LNCAP (cell line): ENCODE measurements around the gene KSR1.

Source experiments
- TF ChIP-seq, protein P1 (sequence below): fragments of 450-650 bp; IDR thresholded peaks from 2 replicates; pipeline ENCODE4 v1.5.1; 2017; ENCODE audit warnings: mild to moderate bottlenecking

Gene KSR1

DNA sequence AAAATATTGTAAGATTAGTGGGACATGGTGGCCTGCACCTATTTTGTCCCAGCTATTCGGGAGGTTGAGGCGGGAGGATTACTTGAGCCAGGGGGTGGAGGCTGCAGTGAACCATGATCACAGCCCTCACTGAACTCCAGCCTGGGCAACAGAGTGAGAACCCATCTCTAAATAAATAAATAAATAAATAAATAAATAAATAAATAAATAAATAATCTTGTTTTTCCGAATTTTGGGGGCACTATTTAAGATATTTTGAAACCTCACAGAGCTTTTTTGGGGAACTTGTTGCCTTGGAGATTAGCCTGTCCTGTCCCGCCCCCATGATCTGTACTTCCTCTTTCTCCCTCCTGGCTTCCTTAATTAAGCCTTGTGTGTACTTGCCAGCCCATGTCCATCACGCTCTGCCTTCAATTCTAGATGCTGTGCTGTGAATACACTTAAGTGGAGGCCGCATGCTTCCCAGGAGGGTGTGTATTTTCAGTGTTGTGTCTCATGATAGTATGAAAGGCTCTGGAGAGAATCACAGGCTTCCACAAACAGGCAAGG, 179.1 kb downstream of the KSR1 start:
- TF ChIP-seq, protein P1, sequence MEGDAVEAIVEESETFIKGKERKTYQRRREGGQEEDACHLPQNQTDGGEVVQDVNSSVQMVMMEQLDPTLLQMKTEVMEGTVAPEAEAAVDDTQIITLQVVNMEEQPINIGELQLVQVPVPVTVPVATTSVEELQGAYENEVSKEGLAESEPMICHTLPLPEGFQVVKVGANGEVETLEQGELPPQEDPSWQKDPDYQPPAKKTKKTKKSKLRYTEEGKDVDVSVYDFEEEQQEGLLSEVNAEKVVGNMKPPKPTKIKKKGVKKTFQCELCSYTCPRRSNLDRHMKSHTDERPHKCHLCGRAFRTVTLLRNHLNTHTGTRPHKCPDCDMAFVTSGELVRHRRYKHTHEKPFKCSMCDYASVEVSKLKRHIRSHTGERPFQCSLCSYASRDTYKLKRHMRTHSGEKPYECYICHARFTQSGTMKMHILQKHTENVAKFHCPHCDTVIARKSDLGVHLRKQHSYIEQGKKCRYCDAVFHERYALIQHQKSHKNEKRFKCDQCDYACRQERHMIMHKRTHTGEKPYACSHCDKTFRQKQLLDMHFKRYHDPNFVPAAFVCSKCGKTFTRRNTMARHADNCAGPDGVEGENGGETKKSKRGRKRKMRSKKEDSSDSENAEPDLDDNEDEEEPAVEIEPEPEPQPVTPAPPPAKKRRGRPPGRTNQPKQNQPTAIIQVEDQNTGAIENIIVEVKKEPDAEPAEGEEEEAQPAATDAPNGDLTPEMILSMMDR, result no peak

DNA sequence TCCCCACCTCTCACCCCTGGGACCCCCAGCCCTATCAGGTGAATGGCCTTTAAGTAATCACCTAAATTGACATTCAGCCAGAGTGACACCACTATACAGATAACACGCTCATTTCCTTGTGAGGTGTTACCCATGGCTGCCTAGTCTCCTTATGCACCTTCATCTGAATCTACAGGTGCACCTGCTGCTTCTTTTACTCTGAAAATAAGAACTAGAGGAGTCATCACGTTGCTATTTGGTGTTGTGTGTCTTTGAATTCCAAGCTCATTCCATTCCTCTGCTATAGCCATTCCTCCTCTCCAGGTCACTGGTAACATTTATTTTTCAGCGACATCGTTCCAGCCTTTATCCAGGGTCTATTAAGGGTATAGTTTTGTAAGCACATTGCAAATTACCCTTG, 184.5 kb downstream of the KSR1 start:
- TF ChIP-seq, protein P1, result no peak

DNA sequence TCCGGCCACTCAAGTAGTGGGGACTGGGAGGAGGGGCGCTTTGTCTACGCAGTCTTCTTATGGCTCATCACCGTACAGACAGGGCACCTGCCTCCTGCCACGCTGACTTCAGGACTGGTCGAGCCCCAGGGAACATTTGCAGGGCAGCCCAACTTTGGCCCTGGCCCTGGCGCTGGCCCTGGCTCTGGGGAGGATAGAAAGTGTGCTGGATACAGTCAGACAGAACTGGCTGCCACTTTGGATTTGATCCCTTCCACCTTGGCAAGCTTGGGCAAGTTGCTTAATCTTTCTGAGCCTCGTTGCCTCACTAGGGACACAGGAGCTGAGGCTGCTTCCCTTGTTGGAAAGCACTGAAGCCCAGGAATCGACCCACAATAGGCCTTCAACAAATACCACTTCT, 188.3 kb downstream of the KSR1 start:
- TF ChIP-seq, protein P1, result no peak

DNA sequence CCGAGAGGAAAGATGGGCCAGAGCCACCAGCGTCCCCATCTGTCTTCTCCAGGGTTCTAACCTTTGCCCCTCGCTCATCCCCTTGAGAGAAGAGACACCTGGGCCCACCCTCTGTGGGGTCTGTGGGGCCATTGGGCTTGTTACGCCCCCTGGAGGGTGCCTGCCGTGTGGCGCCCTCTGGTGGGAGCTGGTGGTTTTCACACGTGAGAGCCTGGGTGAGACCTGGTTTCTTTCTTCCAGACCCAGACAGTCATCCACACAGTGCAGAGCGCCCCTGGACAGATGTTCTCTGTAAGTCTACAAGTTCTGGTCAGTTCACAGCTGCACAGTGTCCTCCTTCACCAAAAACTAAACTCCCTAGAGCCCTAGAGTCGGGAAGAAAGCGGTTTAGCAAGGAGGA, 189.4 kb downstream of the KSR1 start:
- TF ChIP-seq, protein P1, result peak; percentile 31; the same call in 1 of the 2 replicates

DNA sequence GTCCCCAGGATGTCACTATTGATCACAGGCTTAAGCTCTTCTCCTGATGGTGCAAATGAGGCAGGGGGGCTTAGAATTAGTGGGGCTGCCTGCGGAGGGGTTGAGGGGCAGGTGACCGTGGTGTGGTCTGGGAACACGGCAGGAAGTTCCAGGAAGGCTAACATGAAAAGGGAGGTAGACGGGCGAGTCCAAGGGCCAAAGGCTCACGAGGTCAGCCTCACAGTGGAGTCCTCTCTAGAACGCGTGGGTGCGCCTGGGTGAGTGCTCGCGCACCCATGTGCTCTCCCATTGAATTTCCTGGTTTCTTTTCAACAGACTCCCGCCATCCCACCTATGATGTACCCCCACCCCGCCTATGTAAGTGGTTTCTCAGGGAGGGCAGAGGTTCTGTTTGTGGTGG, 190.0 kb downstream of the KSR1 start:
- TF ChIP-seq, protein P1, result no peak

DNA sequence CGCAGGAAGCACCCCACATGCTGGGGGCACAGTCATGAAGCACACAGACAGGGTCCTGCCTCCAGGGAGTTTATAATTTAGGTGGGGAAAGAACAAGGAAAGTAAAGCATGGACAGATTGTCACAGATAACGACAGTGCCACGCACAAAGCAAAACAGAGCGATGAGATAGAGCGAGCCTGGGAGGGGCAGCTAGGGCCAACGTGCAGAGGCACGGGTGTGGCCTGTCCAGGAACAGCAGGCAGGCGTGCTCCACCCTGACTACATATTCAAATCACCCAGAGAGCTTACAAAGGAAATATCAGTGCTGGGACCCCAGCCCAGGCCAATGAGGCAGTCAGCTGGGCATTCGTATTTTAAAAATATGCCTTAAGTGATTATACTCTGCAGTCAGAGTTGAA, 191.5 kb downstream of the KSR1 start:
- TF ChIP-seq, protein P1, result no peak

DNA sequence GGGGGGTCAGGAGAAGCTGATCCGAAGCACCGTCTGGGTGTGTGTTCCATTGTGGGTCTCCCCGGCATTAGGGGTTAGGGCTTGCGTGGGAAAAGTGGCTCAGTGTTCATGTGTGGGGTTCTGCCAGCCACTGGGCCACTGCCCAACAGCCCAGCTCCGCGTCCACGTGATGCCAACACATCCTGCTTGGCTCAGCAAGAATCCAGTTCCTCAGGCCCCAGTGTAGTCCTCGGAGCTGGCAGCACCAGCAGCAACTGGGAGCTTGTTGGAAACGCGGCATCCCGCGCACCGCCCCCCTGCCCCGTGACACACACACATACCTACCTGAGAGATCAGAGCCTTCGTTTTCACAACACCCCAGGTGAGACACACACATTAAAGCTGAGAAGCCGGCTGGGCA, 193.7 kb downstream of the KSR1 start:
- TF ChIP-seq, protein P1, result no peak

DNA sequence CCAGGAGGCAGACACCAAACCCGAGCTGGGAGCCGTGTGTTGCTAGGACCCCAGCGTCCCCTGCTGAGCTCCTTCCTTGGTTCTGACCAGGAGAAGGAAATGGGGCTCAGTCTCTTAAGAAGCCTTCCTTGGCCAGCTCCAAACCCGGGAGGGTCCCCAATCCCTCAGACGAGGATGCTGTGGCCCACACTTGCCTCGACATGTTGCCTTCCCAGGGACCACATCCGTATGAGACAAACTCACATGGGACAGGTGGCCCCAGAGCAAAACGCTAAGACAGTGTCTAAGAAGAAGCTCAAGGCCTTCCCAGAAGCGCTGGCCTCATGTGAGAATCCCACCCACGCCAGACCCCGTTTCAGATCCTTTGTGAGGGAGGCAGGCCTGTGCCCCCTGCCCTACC, 194.6 kb downstream of the KSR1 start:
- TF ChIP-seq, protein P1, result no peak
